GM19328 (cell line): ENCODE measurements around the gene TBC1D17.

Experiments used
- ATAC-seq: cut with Tn5 transposase; IDR thresholded peaks from one replicate; pipeline ENCODE4 v1.9.1; 2021; ENCODE audit warnings: mild to moderate bottlenecking, moderate library complexity; ENCODE audit not compliant: unreplicated experiment

The TBC1D17 gene

DNA sequence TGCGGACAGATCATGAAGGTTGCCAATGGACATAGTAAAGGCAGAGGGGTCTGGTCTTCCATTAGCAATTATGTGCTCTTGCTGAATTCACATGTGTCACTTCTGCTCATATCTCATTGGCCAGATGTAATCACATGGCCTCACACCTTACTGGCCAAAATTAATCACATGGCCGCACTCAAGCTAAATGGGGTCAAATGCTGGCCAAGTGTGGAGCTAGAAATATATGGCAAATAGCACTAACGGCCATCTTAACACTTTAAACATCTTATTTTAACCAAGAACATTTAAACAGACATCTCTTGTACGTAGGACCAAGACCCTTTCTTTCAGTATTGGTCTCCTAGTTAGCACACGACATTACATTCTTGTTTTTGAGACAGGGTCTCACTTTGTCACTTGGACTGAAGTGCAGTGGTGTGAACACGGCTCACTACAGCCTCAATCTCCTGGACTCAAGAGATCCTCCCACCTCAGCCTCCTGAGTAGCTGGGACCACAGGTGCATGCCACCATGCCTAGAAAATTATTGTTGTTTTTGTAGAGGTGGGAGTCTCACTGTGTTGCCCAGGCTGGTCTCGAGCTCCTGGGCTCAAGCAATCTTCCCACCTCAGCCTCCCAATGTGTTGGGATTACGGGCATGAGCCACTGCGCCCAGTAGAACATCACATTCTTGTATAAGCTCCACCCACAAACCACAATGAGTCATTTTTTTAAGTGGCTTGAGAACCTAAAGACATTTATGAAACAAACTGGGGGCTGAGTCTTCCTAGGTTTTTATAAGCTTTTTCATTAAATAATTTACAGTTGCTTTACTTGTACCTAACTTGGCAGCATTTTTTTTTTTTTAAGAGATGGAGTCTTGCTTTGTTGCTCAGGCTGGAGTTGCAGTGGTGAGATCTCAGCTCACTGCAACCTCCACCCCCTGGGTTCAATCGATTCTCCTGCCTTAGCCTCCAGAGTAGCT is 29.5 kb upstream of the TBC1D17 start:
- no peak for ATAC-seq

DNA sequence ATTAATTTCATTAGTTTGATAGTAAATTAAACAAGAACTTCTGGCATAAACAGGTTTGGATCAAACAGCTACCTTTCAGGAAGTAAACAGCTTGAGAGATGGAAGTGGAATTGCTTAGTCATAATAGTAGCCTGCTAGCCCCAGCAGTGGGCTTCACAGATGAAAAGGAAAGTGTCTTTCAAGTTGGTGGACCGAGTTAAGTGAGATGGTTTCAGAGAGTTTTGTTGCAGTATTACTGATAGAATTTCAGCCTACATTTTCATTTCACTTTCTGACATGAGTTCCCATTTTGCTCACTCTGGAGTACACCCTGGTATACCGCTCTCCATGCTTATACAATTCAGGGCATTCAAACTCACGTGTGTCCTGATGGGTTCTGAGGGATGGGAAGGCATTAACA is 28.6 kb upstream of the TBC1D17 start:
- ATAC-seq, result no peak

DNA sequence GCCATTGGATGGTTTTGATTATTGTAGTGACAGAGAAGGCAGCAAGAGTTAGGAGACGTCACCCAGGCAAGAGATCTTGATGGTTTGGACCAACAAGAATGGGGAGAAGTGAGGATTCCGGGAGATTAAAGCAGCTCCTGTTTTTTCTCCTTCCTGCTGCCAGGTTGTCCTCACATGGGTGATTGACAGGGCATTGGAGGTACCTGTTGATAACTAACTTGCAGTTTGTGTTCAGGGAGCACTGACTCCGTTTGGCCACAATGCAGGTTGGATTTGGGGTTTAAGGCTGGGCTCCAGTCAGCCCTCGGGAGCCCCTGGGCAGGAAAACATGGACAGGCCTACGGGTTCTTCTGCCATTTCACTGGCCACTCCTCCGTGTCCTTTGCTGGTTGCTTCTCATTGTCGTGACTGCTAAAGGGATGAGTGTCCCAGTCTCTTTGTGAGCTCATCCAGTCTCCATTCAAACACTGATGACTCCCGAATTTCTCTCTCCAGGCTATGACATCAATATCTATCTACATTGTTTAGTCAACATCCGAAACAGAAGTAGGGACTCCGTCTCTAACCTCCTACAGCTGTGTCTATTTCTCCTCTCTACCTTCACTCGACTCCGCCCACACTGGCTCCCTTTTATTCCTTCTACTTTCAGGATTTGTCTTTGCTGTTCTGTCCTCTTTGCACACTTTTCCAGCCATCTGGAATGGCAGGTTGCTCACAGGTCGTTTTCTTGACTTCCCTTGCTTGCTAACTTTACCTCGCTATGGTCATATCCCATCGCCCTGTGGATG is 27.9 kb upstream of the TBC1D17 start:
- no peak for ATAC-seq

DNA sequence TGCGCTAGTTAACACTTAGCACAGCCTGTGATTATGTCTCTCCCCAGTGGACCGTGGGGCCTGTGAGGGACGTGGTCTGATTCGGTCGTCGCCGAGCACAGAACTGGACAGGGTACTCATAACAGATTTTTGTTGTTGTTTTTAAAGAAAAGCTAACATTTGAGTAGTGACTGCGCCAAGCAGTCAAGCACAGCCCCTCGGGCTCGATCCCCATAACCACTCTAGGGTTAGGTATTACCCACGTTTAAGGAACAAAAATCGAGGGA is 27.3 kb upstream of the TBC1D17 start:
- no peak for ATAC-seq

DNA sequence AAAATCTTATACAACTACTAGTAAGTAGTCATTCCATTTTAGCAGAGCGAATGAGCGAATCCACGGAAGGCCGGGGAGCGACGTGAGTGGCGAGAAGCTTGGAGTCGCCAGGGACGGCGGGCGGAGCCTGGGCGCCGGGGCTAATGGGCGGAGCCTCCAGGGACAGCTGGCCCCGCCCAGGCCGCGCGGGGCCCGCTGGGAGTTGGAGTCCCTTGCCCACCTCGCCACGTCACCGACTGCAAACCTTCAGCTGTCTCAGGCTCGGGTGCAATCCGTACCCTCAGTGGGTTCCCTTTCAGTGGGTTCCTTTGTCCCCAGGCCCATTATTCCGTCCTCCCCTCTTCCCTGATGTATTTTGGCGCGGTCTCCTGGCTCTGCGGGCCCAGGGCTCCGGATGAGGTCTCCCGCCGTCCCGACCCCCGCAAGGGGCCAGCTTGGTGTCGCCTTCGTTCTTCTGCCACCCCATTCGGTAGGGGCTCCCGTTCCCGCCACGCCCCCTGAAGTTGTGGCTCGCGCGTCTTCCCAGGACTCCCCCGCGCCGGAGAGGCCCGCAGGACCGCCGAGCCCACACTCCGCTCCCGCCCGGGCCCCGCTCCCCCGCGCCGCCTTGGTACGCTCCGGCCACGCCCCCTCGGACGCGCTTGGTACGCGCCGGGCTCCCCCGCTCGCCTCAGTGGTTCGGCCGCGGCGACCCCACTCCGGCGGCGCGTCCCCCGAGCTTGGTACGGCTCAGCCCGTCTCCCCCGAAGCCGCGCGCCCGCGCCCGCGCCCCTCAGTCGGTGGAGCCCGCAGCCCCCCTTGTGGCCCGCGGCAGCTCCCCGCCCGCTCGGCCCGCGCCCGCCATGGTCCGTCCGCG is 26.8 kb upstream of the TBC1D17 start, which contains the start of gene PTOV1:
TSS of gene PTOV1 (plus strand) at position 673 of the 856 bp plus-strand sequence.
- peak; percentile 61 for ATAC-seq

DNA sequence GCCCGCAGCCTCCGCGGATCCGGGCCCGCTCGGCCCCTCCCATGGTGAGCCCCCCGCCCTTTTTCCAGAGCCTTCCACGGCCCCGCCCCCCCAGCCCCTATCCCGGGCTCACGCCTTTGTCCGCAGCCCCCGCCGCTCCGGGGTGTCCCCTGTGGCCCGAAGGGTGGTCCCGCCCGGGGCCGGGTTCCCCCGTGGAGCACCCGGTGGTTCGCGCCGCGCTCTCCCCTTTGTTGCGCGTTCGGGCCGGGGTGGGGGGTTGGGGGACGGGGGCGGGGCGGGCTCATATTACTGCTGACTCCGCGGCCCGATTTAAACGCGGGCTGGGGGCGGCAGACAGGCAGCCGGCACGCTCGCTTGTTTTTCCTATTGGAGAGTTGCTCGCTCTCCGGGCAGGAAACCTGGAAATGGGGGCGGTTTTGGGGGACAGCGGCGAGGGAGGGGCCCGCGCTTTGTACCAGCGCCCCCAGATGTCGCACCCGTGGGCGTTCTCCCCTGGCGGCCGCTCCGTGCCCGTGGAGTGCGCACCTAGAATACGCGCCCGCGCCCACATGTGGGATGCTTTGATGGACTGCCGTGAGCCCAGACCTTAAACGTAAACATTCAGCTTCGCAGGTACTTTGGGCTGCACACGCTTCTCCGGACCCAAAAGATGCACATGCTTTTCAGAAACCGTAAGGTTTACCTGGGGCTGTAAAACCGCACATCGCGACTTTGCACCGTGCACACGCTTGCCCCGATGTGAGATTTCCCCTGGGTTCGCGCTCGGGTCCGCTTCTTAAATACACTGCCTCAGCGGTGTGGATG is 25.8 kb upstream of the TBC1D17 start:
- ATAC-seq, result no peak

DNA sequence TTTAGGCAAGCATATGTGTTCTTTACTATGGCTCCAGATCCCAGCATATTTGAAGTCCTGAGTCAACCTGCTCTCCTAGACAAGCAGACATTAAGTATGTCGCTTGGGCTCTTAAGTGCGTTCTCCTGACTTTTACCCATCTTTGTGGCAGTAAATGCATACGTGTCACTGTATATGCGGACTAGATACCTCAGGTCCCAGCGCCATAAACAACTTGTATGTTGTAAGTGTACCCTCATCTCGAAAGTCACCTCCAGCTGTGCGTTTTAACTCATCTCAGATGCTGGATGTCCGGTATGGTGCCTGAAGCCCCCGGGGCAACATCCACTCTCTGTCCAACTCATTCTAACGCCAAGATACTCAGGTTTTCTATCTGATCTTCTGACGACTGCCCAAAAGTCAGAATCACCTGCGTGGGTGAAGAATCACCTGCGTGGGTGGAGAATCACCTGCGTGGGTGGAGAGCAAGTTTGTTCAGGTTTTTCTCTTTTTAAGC is 24.8 kb upstream of the TBC1D17 start:
- no peak for ATAC-seq

DNA sequence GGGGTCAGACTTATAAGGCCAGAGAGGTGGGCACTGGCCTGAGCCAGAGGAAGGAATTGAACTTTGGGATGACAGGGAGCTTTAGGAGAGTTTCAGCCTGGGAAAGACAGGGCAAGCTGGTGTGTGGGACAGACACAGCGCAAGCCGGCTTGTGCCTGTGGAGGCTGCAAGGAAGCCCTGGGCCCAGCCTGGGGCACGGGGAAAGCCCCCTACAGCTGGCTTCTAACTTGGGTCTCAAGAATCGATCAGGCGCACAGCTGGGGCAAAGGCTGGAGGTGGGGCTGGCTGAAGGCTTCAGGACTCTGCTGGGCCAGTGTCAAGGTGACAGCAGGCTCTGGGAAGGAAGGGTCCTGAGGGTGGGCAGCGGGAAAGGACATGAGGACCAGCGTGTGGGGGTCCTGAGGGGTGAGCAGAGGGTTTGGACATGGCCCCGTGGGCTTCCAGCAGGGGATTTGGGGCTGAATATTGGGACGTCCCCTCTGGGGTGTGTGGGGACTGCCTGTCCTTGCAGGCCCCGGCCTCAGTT is 23.6 kb upstream of the TBC1D17 start:
- ATAC-seq, result no peak

DNA sequence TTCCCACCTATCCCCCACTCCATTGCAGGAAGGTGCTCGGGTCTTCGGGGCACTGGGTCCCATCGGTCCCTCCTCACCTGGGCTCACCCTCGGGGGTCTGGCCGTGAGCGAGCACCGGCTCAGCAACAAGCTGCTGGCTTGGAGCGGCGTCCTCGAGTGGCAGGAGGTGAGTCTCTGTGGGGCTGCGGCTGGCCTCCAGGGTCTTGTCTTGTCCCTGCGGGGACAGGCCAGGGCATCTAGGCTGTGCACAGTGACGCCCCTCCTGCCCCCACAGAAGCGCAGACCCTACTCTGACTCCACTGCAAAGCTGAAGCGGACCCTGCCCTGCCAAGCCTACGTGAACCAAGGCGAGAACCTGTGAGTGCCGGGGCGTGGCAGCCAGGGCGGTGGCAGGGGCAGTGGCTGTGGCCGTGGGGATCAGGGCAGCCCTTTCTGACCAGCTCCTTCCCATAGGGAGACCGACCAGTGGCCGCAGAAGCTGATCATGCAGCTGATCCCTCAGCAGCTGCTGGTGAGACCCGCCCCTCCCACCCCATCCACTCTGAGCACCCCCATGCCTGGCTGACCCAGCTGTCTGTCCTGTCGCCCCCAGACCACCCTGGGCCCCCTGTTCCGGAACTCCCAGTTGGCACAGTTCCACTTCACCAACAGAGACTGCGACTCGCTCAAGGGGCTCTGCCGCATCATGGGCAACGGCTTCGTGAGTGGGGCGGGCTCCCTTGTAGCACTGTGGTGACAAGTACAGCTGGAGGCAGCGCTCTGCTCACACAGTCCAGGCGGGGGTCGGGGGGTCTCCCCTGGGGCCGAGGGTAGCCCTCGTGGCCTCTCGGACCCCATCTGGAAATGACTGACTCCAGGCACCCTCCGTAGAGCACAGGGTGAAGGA is 22.9 kb upstream of the TBC1D17 start:
- no peak for ATAC-seq

DNA sequence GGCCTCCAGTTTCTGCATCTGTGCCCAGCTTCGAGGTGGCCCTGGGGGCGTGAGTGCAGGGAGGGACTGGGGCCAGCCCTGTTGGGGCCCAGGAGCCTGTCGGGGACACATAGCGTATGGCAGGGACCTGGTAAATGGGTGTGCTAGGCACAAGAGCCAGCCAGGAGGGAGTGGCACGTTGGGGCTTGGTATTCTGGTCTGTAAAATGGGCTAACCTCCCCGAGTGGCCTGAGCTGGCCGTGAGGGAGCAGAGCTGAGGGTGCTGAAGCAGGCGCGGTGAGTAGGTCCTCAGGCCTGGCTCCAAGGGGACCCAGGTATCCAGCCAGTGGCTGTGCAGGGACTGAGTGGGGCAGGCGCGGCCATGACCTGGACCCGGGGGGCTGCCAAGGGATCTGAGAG is 22.2 kb upstream of the TBC1D17 start:
- no peak for ATAC-seq

DNA sequence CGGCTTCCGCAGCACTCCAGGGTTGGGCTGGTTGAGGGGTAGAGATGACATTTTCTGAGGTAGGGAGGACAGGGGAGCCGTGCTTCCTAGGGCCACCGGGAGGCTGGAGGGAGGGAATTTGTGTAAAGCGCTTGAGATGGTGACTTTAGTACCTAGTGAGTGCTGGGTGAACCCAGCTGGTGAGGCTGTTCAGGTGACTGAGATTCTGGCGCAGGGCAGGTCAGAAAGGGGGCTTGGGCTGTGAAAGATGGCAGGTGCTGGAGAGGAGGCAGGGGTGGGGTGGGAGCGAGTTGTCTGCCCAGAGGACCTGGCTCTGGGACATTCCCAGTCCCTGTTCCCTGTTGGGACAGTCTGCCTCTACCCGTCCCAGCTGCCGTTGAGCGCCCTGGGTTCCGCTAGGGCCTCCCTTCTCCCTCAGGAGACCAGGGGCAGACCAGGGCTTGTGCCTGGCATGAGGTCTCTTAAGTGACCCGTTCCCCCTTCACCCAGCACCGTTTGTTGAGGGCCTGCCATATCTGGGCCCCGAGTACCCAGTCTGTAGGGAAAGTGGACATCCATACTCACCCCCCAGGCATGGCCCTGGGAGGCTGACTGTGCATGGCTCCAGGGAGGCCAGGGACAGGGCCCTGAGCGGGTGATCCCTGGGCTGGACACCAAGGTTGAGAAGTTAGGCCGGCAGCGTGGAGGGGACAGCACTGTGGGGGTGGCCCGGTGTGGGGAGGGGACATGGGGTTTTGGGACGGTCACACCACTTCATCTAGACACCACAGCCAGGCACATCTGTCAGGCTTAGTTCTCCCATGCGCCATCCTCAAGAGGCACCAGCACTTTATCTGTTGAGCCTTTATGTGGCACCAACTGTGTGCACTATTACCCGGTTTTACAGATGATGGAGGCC is 21.6 kb upstream of the TBC1D17 start:
- no peak for ATAC-seq

DNA sequence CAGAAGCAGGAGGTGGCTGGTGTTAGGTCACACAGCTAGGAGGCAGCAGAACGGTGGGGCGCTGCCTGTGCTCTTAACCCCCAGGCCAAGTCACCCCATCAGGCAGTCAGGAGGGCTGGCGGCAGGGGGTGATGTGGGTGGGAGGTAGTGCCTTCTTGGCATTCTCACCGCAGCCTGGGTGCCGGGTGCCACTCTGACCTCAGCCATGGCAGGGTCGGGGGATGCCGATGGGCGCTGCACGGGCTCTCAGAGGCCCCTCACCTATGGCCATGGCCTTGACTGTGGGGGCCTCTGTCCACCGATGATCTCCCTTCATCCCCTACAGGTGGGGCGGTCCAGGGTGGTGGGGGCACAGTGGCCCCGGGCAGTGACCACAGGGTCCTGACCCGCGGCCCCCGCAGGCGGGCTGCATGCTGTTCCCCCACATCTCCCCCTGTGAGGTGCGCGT is 20.9 kb upstream of the TBC1D17 start:
- no peak for ATAC-seq

DNA sequence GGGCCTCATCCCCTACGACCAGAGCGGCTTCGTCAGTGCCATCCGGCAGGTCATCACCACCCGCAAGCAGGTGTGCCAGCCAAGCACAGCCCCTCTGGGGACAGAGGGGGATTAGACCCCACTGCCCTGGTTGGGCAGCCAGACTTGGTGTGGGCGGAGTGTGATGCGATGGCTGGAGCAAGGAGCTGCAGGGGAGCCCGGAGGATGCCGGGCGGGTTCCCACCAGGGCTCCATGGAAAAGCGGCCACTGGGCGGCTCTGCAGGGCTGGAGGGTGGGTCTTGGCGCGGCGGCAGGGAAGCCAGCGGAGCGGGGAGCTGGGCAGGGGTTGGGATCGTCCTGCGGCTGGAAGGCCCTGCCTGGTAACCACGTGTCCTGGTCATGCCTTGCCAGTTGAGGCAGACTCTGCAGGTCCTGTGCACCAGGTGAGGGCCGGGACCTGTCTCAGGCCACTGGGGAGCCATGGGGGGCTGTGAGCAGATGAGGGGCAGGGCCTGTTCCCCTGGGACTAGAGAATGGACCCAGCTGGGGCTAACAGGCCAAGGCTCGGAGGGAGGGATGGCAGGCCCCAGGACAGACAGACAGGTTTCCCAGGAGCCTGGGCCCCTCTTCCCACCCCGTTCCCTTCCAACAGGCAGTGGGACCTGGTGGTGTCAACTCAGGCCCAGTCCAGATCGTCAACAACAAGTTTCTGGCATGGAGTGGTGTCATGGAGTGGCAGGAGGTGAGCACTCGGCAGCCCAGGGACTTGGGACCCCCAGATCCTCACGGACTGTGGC is 20.3 kb upstream of the TBC1D17 start:
- ATAC-seq, result no peak

DNA sequence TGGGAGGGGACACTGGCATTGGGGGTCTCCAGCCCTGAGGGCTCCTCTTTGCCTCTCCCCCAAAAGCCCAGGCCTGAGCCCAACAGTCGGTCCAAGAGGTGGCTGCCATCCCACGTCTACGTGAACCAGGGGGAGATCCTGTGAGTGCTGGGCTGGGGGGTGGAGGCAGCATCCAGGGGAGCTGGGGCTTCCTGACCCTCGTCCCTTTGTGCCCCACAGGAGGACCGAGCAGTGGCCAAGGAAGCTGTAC is 19.7 kb upstream of the TBC1D17 start:
- ATAC-seq, result no peak

DNA sequence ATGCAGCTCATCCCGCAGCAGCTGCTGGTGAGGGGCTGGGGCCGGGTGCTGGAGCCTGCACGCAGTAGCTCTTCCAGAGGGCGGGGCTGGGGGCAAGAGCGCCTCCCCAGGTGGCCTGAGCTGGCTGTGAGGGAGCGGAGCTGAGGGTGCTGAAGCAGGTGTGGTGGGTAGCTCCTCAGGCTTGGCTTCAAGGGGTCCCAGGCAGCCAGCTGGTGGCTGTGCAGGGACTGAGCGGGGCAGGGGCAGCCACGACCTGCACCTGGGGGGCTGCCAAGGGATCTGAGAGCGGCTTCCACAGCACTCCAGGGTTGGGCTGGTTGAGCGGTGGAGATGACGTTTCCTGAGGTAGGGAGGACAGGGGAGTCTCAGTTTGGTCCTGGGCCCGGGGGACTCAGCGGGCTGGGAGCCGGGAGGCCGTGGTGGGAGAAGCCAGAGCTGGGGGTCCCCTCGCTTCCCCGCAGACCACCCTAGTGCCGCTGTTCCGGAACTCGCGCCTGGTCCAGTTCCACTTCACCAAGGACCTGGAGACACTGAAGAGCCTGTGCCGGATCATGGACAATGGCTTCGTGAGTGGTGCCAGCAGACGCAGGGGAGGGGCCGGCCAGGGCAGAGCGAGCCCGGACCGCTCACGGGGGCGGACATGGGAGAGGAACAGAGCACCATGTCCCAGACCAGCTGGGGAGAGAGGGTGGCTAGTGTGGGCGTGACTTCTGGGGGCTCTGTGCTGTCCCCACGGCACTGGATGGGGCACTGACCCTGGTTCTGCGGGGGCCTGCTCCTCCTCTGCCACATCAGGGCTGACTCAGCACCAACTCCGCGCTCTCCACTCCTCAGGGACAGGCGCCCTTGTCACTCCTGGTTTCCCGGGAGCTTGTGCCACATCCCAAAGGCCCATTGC is 19.2 kb upstream of the TBC1D17 start:
- no peak for ATAC-seq

DNA sequence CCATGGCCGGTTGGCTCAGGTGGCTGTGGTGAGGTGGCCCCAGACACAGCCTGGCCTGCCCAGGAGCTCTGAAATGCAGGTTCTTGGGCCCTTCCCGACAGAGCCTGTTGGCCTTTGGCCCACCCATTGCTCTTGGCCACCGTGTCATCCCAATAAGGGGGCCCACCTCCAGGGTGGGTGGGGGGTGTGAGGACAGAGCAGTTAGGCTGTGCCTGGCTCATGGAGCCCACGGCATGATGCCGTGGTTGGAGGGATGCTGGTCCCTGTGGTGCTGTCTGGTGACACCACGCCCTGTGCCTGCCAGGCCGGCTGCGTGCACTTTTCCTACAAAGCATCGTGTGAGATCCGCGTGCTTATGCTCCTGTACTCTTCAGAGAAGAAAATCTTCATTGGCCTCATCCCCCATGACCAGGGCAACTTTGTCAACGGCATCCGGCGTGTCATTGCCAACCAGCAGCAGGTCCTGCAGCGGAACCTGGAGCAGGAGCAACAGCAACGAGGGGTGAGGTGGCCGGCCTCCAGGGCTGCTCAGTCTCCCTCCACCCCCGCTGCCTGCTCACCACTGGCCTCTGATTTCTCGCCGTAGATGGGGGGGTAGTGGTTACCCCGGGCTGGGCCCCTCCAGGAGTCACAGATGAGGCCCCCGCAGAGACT is 17.7 kb upstream of the TBC1D17 start:
- no peak for ATAC-seq
